Astrocyte of the spinal cord (primary cell): ENCODE measurements around the gene IFT80.
A peak's percentile ranks its signal among the peaks of the same experiment; 100 is the strongest.

ENCODE experiments used
- DNase-seq: peaks from one replicate; pipeline ENCODE4 v3.0.0; 2011; ENCODE audit warnings: low read depth, low spot score
- H3K4me3 ChIP-seq: 2 replicates; pipeline ENCODE4 v1.5.1; 2011; ENCODE audit warnings: low read depth, mild to moderate bottlenecking, low read length, moderate library complexity
- in situ Hi-C: cut with HindIII; loops from 2 replicates; pipeline ENCODE4 v1.10.0; 2017; ENCODE audit warnings: low sequenced_read_pairs
- TF ChIP-seq, protein P1 (sequence below): IDR thresholded peaks from 2 replicates; pipeline ENCODE4 v1.5.1; 2012; ENCODE audit warnings: low read depth, mild to moderate bottlenecking, low read length, inconsistent platforms

Gene IFT80

GRCh38 chr3:160413613-160414248, 14.7 kb upstream of the IFT80 start:
- H3K4me3 ChIP-seq: no peak overlapping the region
- in situ Hi-C loops: no loop called here
- DNase-seq: peak; percentile 84
- TF ChIP-seq, protein P1, sequence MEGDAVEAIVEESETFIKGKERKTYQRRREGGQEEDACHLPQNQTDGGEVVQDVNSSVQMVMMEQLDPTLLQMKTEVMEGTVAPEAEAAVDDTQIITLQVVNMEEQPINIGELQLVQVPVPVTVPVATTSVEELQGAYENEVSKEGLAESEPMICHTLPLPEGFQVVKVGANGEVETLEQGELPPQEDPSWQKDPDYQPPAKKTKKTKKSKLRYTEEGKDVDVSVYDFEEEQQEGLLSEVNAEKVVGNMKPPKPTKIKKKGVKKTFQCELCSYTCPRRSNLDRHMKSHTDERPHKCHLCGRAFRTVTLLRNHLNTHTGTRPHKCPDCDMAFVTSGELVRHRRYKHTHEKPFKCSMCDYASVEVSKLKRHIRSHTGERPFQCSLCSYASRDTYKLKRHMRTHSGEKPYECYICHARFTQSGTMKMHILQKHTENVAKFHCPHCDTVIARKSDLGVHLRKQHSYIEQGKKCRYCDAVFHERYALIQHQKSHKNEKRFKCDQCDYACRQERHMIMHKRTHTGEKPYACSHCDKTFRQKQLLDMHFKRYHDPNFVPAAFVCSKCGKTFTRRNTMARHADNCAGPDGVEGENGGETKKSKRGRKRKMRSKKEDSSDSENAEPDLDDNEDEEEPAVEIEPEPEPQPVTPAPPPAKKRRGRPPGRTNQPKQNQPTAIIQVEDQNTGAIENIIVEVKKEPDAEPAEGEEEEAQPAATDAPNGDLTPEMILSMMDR: peak; percentile 80

DNA sequence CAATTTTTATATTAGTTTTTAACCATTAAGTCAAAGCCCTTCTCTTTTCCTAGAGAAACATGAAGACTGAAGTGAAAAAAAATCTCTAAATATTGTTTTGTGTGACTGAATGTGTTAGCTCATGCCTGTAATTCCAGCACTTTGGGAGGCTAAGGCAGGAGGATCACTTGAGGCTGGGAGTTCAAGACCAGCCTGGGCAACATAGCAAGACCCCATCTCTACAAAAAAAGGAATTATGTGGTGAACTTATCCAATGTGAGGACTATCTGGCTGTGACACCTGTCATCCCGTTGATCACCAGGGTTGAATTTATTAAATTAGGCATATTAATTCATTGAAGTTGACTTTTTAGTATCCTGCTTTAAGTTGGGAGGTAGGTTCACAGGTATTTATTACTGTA, 13.5 kb upstream of the IFT80 start:
- TF ChIP-seq, protein P1: no peak
- no peak overlapping the region for H3K4me3 ChIP-seq
- in situ Hi-C loops: no loop called here
- DNase-seq: no peak

DNA sequence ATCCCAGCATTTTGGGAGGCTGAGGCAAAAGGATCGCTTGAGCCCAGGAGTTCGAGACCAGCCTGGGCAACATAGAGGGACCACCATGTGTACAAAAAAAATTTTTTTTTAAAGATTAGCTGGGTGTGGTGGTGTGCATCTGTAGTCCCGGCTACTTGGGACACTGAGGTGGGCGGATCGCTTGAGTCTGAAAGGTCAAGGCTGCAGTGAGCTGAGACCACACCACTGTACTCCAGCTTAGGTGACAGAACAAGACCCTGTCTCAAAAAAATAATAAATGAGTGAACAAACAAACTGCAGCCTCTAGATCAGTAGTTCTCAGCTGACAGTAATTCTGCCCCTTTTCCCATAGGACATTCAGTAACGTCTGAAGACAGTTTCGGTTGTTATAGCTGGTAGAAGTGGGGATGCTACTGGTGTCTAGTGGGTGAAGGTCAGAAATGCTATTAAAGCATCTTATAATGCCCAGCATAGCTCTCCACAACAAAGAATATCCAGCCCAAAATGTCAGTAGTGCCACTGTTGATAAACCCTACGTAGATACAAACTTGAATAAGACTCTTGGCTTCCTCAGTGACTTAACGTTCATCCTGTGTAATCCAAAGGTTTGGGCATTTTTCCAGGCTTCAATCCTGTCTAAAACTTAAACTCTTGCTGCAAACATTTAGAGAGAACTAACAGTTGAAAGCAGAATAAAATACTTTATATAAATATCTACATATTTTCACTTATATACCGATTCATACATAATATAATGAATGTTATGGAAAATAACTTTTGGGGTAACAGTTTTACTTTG, 11.0 kb upstream of the IFT80 start:
- in situ Hi-C loops: no loop called here
- H3K4me3 ChIP-seq: no peak overlapping the region
- no peak for DNase-seq
- TF ChIP-seq, protein P1: no peak

- in situ Hi-C loops: no loop called here
- H3K4me3 ChIP-seq: no peak overlapping the region
- DNase-seq: peak; percentile 65
- TF ChIP-seq, protein P1: no peak
Measured at GRCh38 chr3:160403796-160404470, 4.9 kb upstream of the IFT80 start.

GRCh38 chr3:160403028-160403545, 4.1 kb upstream of the IFT80 start:
- H3K4me3 ChIP-seq: peak overlapping the region; percentile 99
- DNase-seq: peak; percentile 61
- TF ChIP-seq, protein P1: no peak
- in situ Hi-C loops: no loop called here

GRCh38 chr3:160402221-160403027, 3.4 kb upstream of the IFT80 start:
- in situ Hi-C loops: no loop called here
- peak overlapping the region; percentile 99 for H3K4me3 ChIP-seq

More at GRCh38 chr3:160402221-160403027, 3.4 kb upstream of the IFT80 start:
- TF ChIP-seq, protein P1: no peak
- DNase-seq: peak; percentile 64
